CD14-positive monocyte (primary cell): Measurements from ENCODE around the gene SELPLG. TPM values are rescaled to one million over a fixed set of nuclear protein-coding genes. Genes with fewer than 3 reads are reported as not detected.
A peak's percentile ranks its signal among the peaks of the same experiment; 100 is the strongest.

Experiments
- DNase-seq, 3 donors: peaks; one replicate each; pipeline ENCODE4 v3.0.0-alpha.2; 2011 to 2022
- H2AFZ ChIP-seq: 2 replicates; pipeline ENCODE4 v1.6.0; 2012; ENCODE audit warnings: mild to moderate bottlenecking, low read depth, low read length, inconsistent platforms; ENCODE audit not compliant: insufficient read depth, poor library complexity, severe bottlenecking
- H3K27ac ChIP-seq, 2 donors: 1 replicate in 1 of 2; 2 replicates in 1 of 2; pipeline ENCODE4 v1.5.1; 2012 to 2013; ENCODE audit warnings: low read length in 2 of 2, control low read depth in 1 of 2, inconsistent platforms in 1 of 2, low read depth in 1 of 2, mild to moderate bottlenecking in 1 of 2
- H3K27me3 ChIP-seq, 2 donors: one replicate each; pipeline versions ENCODE4 v1.6.0 to v1.6.1; 2011 to 2013; ENCODE audit warnings: low read length in 2 of 2; ENCODE audit not compliant: control insufficient read depth in 2 of 2, insufficient read depth in 2 of 2
- H3K36me3 ChIP-seq, 2 donors: replicated peaks in 1 of 2; 1 replicate in 1 of 2; 2 replicates in 1 of 2; pipeline versions ENCODE4 v1.5.1 to v1.6.1; 2012 to 2013; ENCODE audit warnings: low read length in 2 of 2, control low read depth in 1 of 2, inconsistent platforms in 1 of 2, mild to moderate bottlenecking in 1 of 2; ENCODE audit not compliant: insufficient read depth in 2 of 2, control insufficient read depth in 1 of 2
- H3K4me1 ChIP-seq, 2 donors: 1 replicate in 1 of 2; 2 replicates in 1 of 2; pipeline versions ENCODE4 v1.5.1 to v1.6.1; 2012 to 2013; ENCODE audit warnings: low read length in 2 of 2, control low read depth in 1 of 2, inconsistent platforms in 1 of 2, mild to moderate bottlenecking in 1 of 2, moderate library complexity in 1 of 2; ENCODE audit not compliant: insufficient read depth in 2 of 2, control insufficient read depth in 1 of 2
- H3K4me2 ChIP-seq: replicated peaks from 2 replicates; pipeline ENCODE3; 2012; ENCODE audit warnings: low read length, moderate library complexity, mild to moderate bottlenecking; ENCODE audit not compliant: poor library complexity, severe bottlenecking; ENCODE audit errors: extremely low read depth
- H3K4me3 ChIP-seq, 3 experiments: fragments of 200-600 bp in 1 of 3; sonication (generic) in 1 of 3; replicated peaks in 1 of 3; 1 replicate in 2 of 3; 2 replicates in 1 of 3; pipeline ENCODE4 v1.5.1; 2011 to 2013; ENCODE audit warnings: low read length in 3 of 3, mild to moderate bottlenecking in 3 of 3, control low read depth in 2 of 3, low read depth in 2 of 3, inconsistent platforms in 1 of 3, moderate library complexity in 1 of 3
- H3K79me2 ChIP-seq: 2 replicates; pipeline ENCODE4 v1.6.0; 2012; ENCODE audit warnings: mild to moderate bottlenecking, control low read depth, inconsistent platforms, low read length, moderate library complexity; ENCODE audit not compliant: insufficient read depth
- H3K9ac ChIP-seq: 2 replicates; pipeline ENCODE4 v1.6.0; 2017; ENCODE audit warnings: low read length, mild to moderate bottlenecking; ENCODE audit not compliant: insufficient read depth, poor library complexity, severe bottlenecking
- H3K9me3 ChIP-seq, 2 donors: replicated peaks in 1 of 2; 1 replicate in 1 of 2; 2 replicates in 1 of 2; pipeline versions ENCODE4 v1.5.1 to v1.6.1; 2012 to 2013; ENCODE audit warnings: low read length in 2 of 2, control low read depth in 1 of 2; ENCODE audit not compliant: control insufficient read depth in 1 of 2, insufficient read depth in 1 of 2
- H4K20me1 ChIP-seq: 2 replicates; pipeline ENCODE4 v1.6.0; 2012; ENCODE audit warnings: mild to moderate bottlenecking, low read length, control low read depth, moderate library complexity; ENCODE audit not compliant: insufficient read depth
- H3K27ac Mint-ChIP-seq, 7 donors: one replicate each; pipeline ENCODE4 v1.8.0; 2020; ENCODE audit warnings: mild to moderate bottlenecking in 7 of 7, mixed read lengths in 7 of 7, moderate library complexity in 6 of 7, inconsistent platforms in 2 of 7
- H3K27me3 Mint-ChIP-seq, 3 donors: one replicate each; pipeline ENCODE4 v1.8.0; 2021 to 2022; ENCODE audit warnings: low read depth in 3 of 3, mild to moderate bottlenecking in 3 of 3, mixed read lengths in 3 of 3, moderate library complexity in 3 of 3, inconsistent platforms in 1 of 3
- H3K36me3 Mint-ChIP-seq, 2 donors: one replicate each; pipeline ENCODE4 v1.8.0; 2020; ENCODE audit warnings: mixed read lengths in 2 of 2, inconsistent platforms in 1 of 2, mild to moderate bottlenecking in 1 of 2
- H3K4me1 Mint-ChIP-seq: one replicate; pipeline ENCODE4 v1.8.0; 2020; ENCODE audit warnings: mild to moderate bottlenecking, mixed read lengths
- H3K4me3 Mint-ChIP-seq, 2 donors: one replicate each; pipeline ENCODE4 v1.8.0; 2020; ENCODE audit warnings: mild to moderate bottlenecking in 2 of 2, mixed read lengths in 2 of 2, moderate library complexity in 1 of 2
- H3K9me3 Mint-ChIP-seq, 7 donors: one replicate each; pipeline ENCODE4 v1.8.0; 2020 to 2022; ENCODE audit warnings: mixed read lengths in 7 of 7, mild to moderate bottlenecking in 6 of 7, moderate library complexity in 6 of 7, inconsistent platforms in 2 of 7
- WGBS: methylation state at CpG from one replicate; pipeline ENCODE4 v1.1.5; 2013; ENCODE audit warnings: missing lambda C conversion rate; ENCODE audit not compliant: insufficient coverage; 5-methylcytosine and 5-hydroxymethylcytosine counted together
- intact Hi-C, 2 donors: fragments of 100-400 bp; cut with micrococcal nuclease; formaldehyde crosslinking; loops; one replicate each; pipeline versions ENCODE4 v1.15.0 to v1.15.1; 2023
- polyA plus RNA-seq, 3 donors: library from polyadenylated mRNA; depleted of rRNA in 1 of 3; unstranded in 2 of 3; stranded (reverse) in 1 of 3; fragments of 300-500 nt in 2 of 3; fragments of >200 nt in 1 of 3; fragmentation: Illumina TruSeq in 2 of 3; gene quantifications; 1 replicate in 2 of 3; 2 replicates in 1 of 3; pipeline ENCODE4 v1.2.3, GENCODE V29; 2012 to 2021
- TF ChIP-seq, protein P1 (sequence below): fragments of 200-600 bp; IDR thresholded peaks from one replicate; pipeline ENCODE4 v1.8.0; 2022; ENCODE audit warnings: antibody characterized with exemption, mild to moderate bottlenecking

SELPLG gene
- polyA plus RNA-seq, 3 donors, result 193 to 349 (median 247) TPM

DNA sequence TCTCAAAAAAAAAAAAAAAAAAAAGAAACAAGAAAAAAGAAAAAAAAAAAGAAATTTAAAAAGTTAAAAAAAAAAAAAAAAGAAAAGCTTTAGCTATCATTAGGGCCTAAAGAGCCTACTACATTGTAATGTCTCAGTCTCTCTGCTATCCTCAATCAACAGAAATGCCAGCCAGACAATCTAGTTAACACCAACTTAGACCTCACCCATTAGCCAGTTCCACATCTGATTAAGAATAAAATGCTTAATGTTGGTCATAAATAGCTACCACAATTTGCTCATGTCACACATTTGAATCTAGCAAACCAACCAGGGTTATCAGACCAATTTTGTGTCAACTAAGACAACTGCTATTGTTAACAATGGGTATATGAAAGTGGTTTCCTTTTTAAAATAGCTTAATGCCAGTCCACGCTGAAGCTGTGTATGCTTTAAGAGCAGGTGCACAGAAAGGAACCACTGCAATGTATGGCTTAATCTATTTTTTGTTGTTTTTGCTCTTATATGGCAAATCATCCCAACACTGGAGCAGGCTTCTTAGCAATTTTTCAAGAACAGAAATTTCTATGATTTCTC, 45.5 kb upstream of the SELPLG start:
- Mint-ChIP-seq H3K4me3 (no peak overlapping the region), H3K27ac (peak overlapping the region in 2 of 7 donors; percentile 11 to 55), H3K27me3 (peaks cover 0 to under 1% (median 0%) of the 10 kb centered on the region in 3 donors), H3K9me3 (peaks cover 0 to 1% (median 0%) of the 10 kb centered on the region in 7 donors), H3K36me3 (peaks cover 39 to 56% of the 10 kb centered on the region in 2 donors), H3K4me1 (peaks cover 8% of the 10 kb centered on the region)
- intact Hi-C loops, result no loop called here
- Histone ChIP-seq H3K27me3 (no peaks in the 10 kb centered on the region), H2AFZ (no peak overlapping the region), H3K4me2 (no peak overlapping the region), H3K27ac (peak overlapping the region in 1 of 2 donors; percentile 58), H3K4me1 (no peaks in the 10 kb centered on the region), H3K79me2 (peaks cover 86% of the 10 kb centered on the region), H3K9ac (no peak overlapping the region), H3K36me3 (peaks cover 29 to 42% of the 10 kb centered on the region in 2 donors), H3K4me3 (no peak overlapping the region), H4K20me1 (peaks cover 90% of the 10 kb centered on the region), H3K9me3 (no peaks in the 10 kb centered on the region)
- TF ChIP-seq, protein P1, sequence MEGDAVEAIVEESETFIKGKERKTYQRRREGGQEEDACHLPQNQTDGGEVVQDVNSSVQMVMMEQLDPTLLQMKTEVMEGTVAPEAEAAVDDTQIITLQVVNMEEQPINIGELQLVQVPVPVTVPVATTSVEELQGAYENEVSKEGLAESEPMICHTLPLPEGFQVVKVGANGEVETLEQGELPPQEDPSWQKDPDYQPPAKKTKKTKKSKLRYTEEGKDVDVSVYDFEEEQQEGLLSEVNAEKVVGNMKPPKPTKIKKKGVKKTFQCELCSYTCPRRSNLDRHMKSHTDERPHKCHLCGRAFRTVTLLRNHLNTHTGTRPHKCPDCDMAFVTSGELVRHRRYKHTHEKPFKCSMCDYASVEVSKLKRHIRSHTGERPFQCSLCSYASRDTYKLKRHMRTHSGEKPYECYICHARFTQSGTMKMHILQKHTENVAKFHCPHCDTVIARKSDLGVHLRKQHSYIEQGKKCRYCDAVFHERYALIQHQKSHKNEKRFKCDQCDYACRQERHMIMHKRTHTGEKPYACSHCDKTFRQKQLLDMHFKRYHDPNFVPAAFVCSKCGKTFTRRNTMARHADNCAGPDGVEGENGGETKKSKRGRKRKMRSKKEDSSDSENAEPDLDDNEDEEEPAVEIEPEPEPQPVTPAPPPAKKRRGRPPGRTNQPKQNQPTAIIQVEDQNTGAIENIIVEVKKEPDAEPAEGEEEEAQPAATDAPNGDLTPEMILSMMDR, result no peak
- no peak for DNase-seq
- WGBS, result no CpG with 5 or more reads among the region's 1 CpG

DNA sequence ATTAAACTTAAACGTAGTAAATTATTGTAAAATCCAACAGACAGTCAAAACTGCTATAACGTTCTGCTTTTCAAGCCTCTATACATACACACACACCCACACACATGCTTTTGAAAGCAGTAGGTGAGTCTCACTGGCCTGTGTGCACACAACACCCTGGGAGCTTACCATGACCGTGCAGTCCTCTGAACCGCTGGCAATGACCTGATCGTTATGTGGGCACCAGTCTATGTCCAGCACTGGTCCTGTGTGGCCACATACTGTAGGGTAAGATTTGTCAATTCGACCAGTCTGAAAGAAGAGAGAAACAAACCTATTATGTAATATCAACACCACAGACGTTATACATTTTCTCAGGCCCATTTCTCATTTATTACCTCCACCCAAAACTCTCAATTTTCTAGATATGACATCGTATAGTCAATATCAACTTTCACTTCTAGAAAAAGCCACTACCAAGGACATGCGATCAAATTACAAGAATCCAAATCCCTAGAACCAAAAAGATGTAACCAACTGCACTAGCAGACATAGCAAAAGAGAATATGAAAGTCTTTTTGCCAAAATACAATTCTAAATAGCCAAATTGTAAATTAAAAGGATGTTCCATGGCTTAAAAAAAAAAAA, 44.5 kb upstream of the SELPLG start:
- Mint-ChIP-seq H3K27me3 (peaks cover 0 to 2% (median 0%) of the 10 kb centered on the region in 3 donors), H3K36me3 (peaks cover 43 to 59% of the 10 kb centered on the region in 2 donors), H3K4me1 (peaks cover 6% of the 10 kb centered on the region), H3K27ac (peak overlapping the region in 6 of 7 donors; percentile 40 to 79 (median 50)), H3K4me3 (no peak overlapping the region), H3K9me3 (peaks cover 0 to 1% (median 0%) of the 10 kb centered on the region in 7 donors)
- H2AFZ ChIP-seq, result no peak overlapping the region
- peak overlapping the region in 1 of 2 donors; percentile 59 for H3K27ac ChIP-seq
- H3K9ac ChIP-seq, result no peak overlapping the region
- 67% methylated on average over 1 of the region's 9 CpGs for WGBS
- peaks cover 85% of the 10 kb centered on the region for H3K79me2 ChIP-seq
- H4K20me1 ChIP-seq, result peaks cover 84% of the 10 kb centered on the region
- intact Hi-C loops, result no loop called here
- TF ChIP-seq, protein P1, result no peak
- H3K9me3 ChIP-seq, result no peaks in the 10 kb centered on the region
- H3K36me3 ChIP-seq, result peaks cover 35 to 50% of the 10 kb centered on the region in 2 donors
- H3K4me2 ChIP-seq, result no peak overlapping the region
- H3K4me1 ChIP-seq, result no peaks in the 10 kb centered on the region
- DNase-seq, result no peak
- H3K4me3 ChIP-seq, result no peak overlapping the region
- no peaks in the 10 kb centered on the region for H3K27me3 ChIP-seq
